PC-9 (cell line): ENCODE data around the gene EMD.

Experiments
- CTCF ChIP-seq: fragments of 200-600 bp; sonication (generic); conservative IDR thresholded peaks from 2 replicates; pipeline ENCODE4 v1.6.1; 2017; ENCODE audit warnings: mixed run types, antibody characterized with exemption, mild to moderate bottlenecking, moderate library complexity
- EZH2 ChIP-seq: fragments of 200-600 bp; sonication (generic); IDR thresholded peaks from 2 replicates; pipeline ENCODE4 v1.8.0; 2017; ENCODE audit warnings: antibody characterized with exemption, low read depth

- no peak for TF ChIP-seq EZH2
- no peak for TF ChIP-seq CTCF
Observed at GRCh38 chrX:154396973-154397887, 18.1 kb downstream of the EMD start.
